ENCODE data around the gene CAMTA1. TPM values are rescaled to one million over a fixed set of nuclear protein-coding genes. Genes with fewer than 3 reads are reported as not detected.

Gene CAMTA1
- total RNA-seq, 1 donor from 2014 or later = 127 TPM

- no peak for FAIRE-seq
- DNase-seq (ENCODE audit: low spot score in 2 of 2) = no peak
Observed at GRCh38 chr1:7383671-7384520, 598.6 kb downstream of the CAMTA1 start.

- DNase-seq (ENCODE audit: low spot score in 2 of 2) = no peak
- FAIRE-seq = no peak
Observed at GRCh38 chr1:7384679-7385078, 599.4 kb downstream of the CAMTA1 start.

GRCh38 chr1:7385471-7386225 is 600.4 kb downstream of the CAMTA1 start:
- DNase-seq (ENCODE audit: low spot score in 2 of 2) (no peak), FAIRE-seq (no peak)

GRCh38 chr1:7386226-7387052 is 601.2 kb downstream of the CAMTA1 start:
- DNase-seq (ENCODE audit: low spot score in 2 of 2) = no peak
- FAIRE-seq = no peak

GRCh38 chr1:7387053-7387927 is 602.0 kb downstream of the CAMTA1 start:
- DNase-seq (ENCODE audit: low spot score in 2 of 2) (no peak), FAIRE-seq (no peak)

GRCh38 chr1:7388141-7388487 is 602.9 kb downstream of the CAMTA1 start:
- DNase-seq (ENCODE audit: low spot score in 2 of 2) = no peak
- FAIRE-seq = no peak

GRCh38 chr1:7388488-7389185 is 603.4 kb downstream of the CAMTA1 start:
- FAIRE-seq = no peak

GRCh38 chr1:7389201-7389905 is 604.1 kb downstream of the CAMTA1 start:
- no peak for DNase-seq (ENCODE audit: low spot score in 2 of 2)
- FAIRE-seq = no peak

More at GRCh38 chr1:7388488-7389185, 603.4 kb downstream of the CAMTA1 start:
- DNase-seq (ENCODE audit: low spot score in 2 of 2) = peak; percentile 28 to 70

GRCh38 chr1:7389906-7390603 is 604.8 kb downstream of the CAMTA1 start:
- no peak for FAIRE-seq
- no peak for DNase-seq (ENCODE audit: low spot score in 2 of 2)

- no peak for FAIRE-seq
- DNase-seq (ENCODE audit: low spot score in 2 of 2) = no peak
Observed at GRCh38 chr1:7390604-7391000, 605.3 kb downstream of the CAMTA1 start.

- FAIRE-seq (no peak), DNase-seq (ENCODE audit: low spot score in 2 of 2) (no peak)
Observed at GRCh38 chr1:7393136-7393535, 607.9 kb downstream of the CAMTA1 start.

GRCh38 chr1:7395251-7395650 is 610.0 kb downstream of the CAMTA1 start:
- DNase-seq (ENCODE audit: low spot score in 2 of 2) = no peak
- FAIRE-seq = no peak

- FAIRE-seq = no peak
- DNase-seq (ENCODE audit: low spot score in 2 of 2) = no peak
Observed at GRCh38 chr1:7398982-7399381, 613.7 kb downstream of the CAMTA1 start.

GRCh38 chr1:7399514-7400125 is 614.4 kb downstream of the CAMTA1 start:
- DNase-seq (ENCODE audit: low spot score in 2 of 2) (no peak), FAIRE-seq (no peak)

GRCh38 chr1:7400566-7400965 is 615.3 kb downstream of the CAMTA1 start:
- FAIRE-seq (no peak), DNase-seq (ENCODE audit: low spot score in 2 of 2) (no peak)

- no peak for DNase-seq (ENCODE audit: low spot score in 2 of 2)
- no peak for FAIRE-seq
Observed at GRCh38 chr1:7401814-7402547, 616.7 kb downstream of the CAMTA1 start.

GRCh38 chr1:7402548-7402850 is 617.2 kb downstream of the CAMTA1 start:
- no peak for DNase-seq (ENCODE audit: low spot score in 2 of 2)
- FAIRE-seq = no peak
